ENCODE results near the gene VDAC1. TPM values are rescaled to one million over a fixed set of nuclear protein-coding genes. Genes with fewer than 3 reads are reported as not detected.
A peak's percentile ranks its signal among the peaks of the same experiment; 100 is the strongest.

VDAC1 gene
- total and polyA plus RNA-seq, 2 experiments from 2014 or later = 205 to 397 TPM

GRCh38 chr5:134020188-134020587, 15.4 kb upstream of the VDAC1 start:
- Histone ChIP-seq H3K4me1 (ENCODE audit: low read depth) (peaks cover 8% of the 10 kb centered on the region), H3K9me3 (ENCODE audit: low read depth) (no peaks in the 10 kb centered on the region), H3K36me3 (no peaks in the 10 kb centered on the region), H3K27ac (no peak overlapping the region), H3K4me3 (no peak overlapping the region), H3K27me3 (no peaks in the 10 kb centered on the region)
- no peak for TF ChIP-seq CTCF (IDR thresholded peaks at IDR 0.05; ENCODE audit: low read depth, low read length)
- no peak for DNase-seq (ENCODE audit: low read depth in 1 of 2, low spot score in 1 of 2)

GRCh38 chr5:134019636-134020035, 14.9 kb upstream of the VDAC1 start:
- Histone ChIP-seq H3K4me1 (ENCODE audit: low read depth) (peaks cover 8% of the 10 kb centered on the region), H3K27me3 (no peaks in the 10 kb centered on the region), H3K27ac (no peak overlapping the region), H3K4me3 (no peak overlapping the region), H3K36me3 (no peaks in the 10 kb centered on the region), H3K9me3 (ENCODE audit: low read depth) (no peaks in the 10 kb centered on the region)
- TF ChIP-seq CTCF (IDR thresholded peaks at IDR 0.05; ENCODE audit: low read depth, low read length) = no peak
- no peak for DNase-seq (ENCODE audit: low read depth in 1 of 2, low spot score in 1 of 2)

- DNase-seq (ENCODE audit: low read depth in 1 of 2, low spot score in 1 of 2) = no peak
- H3K9me3 ChIP-seq (ENCODE audit: low read depth) = no peaks in the 10 kb centered on the region
- peaks cover 8% of the 10 kb centered on the region for H3K4me1 ChIP-seq (ENCODE audit: low read depth)
- no peaks in the 10 kb centered on the region for H3K36me3 ChIP-seq
- TF ChIP-seq CTCF (IDR thresholded peaks at IDR 0.05; ENCODE audit: low read depth, low read length) = no peak
- H3K4me3 ChIP-seq = no peak overlapping the region
- H3K27me3 ChIP-seq = no peaks in the 10 kb centered on the region
- no peak overlapping the region for H3K27ac ChIP-seq
Measured at GRCh38 chr5:134018986-134019316, 14.2 kb upstream of the VDAC1 start.

GRCh38 chr5:134018154-134018985, 13.6 kb upstream of the VDAC1 start:
- Histone ChIP-seq H3K4me1 (ENCODE audit: low read depth) (peaks cover 8% of the 10 kb centered on the region), H3K27ac (no peak overlapping the region), H3K27me3 (no peaks in the 10 kb centered on the region), H3K36me3 (no peaks in the 10 kb centered on the region), H3K4me3 (no peak overlapping the region), H3K9me3 (ENCODE audit: low read depth) (no peaks in the 10 kb centered on the region)
- TF ChIP-seq CTCF (IDR thresholded peaks at IDR 0.05; ENCODE audit: low read depth, low read length) = no peak
- peak in 1 of 2 donors; percentile 30 for DNase-seq (ENCODE audit: low read depth in 1 of 2, low spot score in 1 of 2)

GRCh38 chr5:134008266-134008749, 3.5 kb upstream of the VDAC1 start:
- no peak for TF ChIP-seq CTCF (IDR thresholded peaks at IDR 0.05; ENCODE audit: low read depth, low read length)
- Histone ChIP-seq H3K4me3 (no peak overlapping the region), H3K4me1 (ENCODE audit: low read depth) (peaks cover 9% of the 10 kb centered on the region), H3K27ac (no peak overlapping the region), H3K36me3 (no peaks in the 10 kb centered on the region), H3K27me3 (no peaks in the 10 kb centered on the region), H3K9me3 (ENCODE audit: low read depth) (no peaks in the 10 kb centered on the region)
- no peak for DNase-seq (ENCODE audit: low read depth in 1 of 2, low spot score in 1 of 2)
